Ascending aorta (tissue), 2 donors: ENCODE data around the gene CERK. TPM values are rescaled to one million over a fixed set of nuclear protein-coding genes. Genes with fewer than 3 reads are reported as not detected.

Experiments
- DNase-seq, 2 donors: peaks; one replicate each; pipeline ENCODE4 v3.0.0-alpha.2; 2019; ENCODE audit warnings: low spot score in 2 of 2
- H3K27ac ChIP-seq, 2 donors: fragments of 200-600 bp; sonication (generic); one replicate each; pipeline ENCODE4 v1.5.1; 2016 to 2017; ENCODE audit warnings: mild to moderate bottlenecking in 1 of 2
- H3K27me3 ChIP-seq: fragments of 200-600 bp; sonication (generic); one replicate; pipeline ENCODE4 v1.5.1; 2017
- H3K36me3 ChIP-seq, 2 donors: fragments of 200-600 bp; sonication (generic); one replicate each; pipeline ENCODE4 v1.5.1; 2016
- H3K4me1 ChIP-seq, 2 donors: fragments of 200-600 bp; sonication (generic); one replicate each; pipeline ENCODE4 v1.5.1; 2016 to 2017; ENCODE audit warnings: mild to moderate bottlenecking in 1 of 2
- H3K4me3 ChIP-seq, 2 donors: fragments of 200-600 bp; sonication (generic); one replicate each; pipeline ENCODE4 v1.5.1; 2016 to 2017; ENCODE audit warnings: mild to moderate bottlenecking in 1 of 2
- H3K9me3 ChIP-seq, 2 donors: fragments of 200-600 bp; sonication (generic); one replicate each; pipeline ENCODE4 v1.5.1; 2016
- intact Hi-C: fragments of 100-400 bp; cut with DNase I; formaldehyde crosslinking; loops from one replicate; pipeline ENCODE4 v1.15.1; 2023
- total RNA-seq: library from RNA; depleted of rRNA; stranded (reverse); fragments of >200 nt; gene quantifications from one replicate; pipeline ENCODE4 v1.1.0, GENCODE V29; 2016
- TF ChIP-seq, protein P1 (sequence below), 3 experiments: fragments of 200-600 bp in 2 of 3; fragments of 450-650 bp in 1 of 3; sonication (generic) in 2 of 3; IDR thresholded peaks; one replicate each; pipeline ENCODE4 v1.5.1; 2016 to 2019; ENCODE audit warnings: antibody characterized with exemption in 3 of 3, mild to moderate bottlenecking in 1 of 3, moderate library complexity in 1 of 3

CERK gene
- total RNA-seq, 1 donor from 2014 or later = 27.5 TPM

DNA sequence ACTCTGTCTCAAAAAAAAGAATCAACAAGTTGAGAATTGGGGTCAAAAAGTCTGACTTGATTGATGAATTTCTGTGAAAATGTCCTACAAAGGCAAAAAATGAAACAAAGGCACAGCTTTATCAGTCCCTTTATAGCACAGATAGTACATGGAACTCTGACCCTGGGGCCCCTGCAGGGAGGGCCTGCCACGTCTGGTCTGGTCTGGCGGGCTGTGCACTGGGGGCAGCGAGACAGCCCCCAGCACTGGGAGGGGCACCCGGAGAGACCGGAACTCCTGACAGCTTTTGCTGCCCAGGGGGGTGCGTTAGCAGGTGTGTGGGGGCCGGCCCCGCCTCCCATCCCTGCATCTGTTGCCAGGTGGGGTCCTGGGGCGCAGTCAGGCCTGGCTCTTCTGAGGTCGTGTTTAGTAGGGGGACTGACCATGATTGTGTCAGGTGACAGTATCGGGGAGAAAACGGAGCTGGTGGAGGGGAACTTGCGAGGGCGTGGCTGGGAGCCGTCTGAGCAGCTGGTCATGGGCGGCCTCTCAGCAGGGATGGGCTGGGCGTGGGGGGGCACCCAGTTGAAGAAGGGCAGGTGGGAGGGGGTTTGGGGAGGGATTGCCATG lies 66.1 kb downstream of the CERK start:
- TF ChIP-seq, protein P1, sequence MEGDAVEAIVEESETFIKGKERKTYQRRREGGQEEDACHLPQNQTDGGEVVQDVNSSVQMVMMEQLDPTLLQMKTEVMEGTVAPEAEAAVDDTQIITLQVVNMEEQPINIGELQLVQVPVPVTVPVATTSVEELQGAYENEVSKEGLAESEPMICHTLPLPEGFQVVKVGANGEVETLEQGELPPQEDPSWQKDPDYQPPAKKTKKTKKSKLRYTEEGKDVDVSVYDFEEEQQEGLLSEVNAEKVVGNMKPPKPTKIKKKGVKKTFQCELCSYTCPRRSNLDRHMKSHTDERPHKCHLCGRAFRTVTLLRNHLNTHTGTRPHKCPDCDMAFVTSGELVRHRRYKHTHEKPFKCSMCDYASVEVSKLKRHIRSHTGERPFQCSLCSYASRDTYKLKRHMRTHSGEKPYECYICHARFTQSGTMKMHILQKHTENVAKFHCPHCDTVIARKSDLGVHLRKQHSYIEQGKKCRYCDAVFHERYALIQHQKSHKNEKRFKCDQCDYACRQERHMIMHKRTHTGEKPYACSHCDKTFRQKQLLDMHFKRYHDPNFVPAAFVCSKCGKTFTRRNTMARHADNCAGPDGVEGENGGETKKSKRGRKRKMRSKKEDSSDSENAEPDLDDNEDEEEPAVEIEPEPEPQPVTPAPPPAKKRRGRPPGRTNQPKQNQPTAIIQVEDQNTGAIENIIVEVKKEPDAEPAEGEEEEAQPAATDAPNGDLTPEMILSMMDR (IDR thresholded peaks at IDR 0.05) = no peak
- Histone ChIP-seq H3K9me3 (no peaks in the 10 kb centered on the region), H3K27ac (no peak overlapping the region), H3K4me3 (no peak overlapping the region), H3K4me1 (no peaks in the 10 kb centered on the region), H3K27me3 (no peaks in the 10 kb centered on the region), H3K36me3 (peaks cover 15 to 33% of the 10 kb centered on the region in 2 donors)
- DNase-seq = no peak
- intact Hi-C loops = no loop called here

DNA sequence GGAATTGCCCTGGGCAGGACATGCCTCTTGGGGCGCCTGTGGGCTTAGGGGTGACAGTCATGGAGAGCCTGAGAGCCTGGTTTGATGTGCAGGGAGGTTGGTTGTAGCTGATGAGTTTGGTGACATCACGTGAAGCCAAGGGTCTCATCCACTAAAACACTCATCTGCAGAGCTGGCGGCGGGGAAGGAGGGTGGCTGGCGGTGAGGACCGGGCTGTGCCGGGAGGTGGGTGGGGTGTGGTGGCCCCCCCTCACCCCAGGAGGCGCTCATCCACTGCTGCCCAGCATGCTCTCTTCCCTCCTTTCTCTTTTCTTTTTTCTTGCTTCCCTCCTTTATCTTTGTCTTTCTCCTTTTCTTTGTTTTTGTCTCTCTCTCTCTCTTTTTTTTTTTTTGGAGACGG lies 68.9 kb downstream of the CERK start:
- H3K9me3 ChIP-seq = no peaks in the 10 kb centered on the region
- intact Hi-C loops = no loop called here
- no peak overlapping the region for H3K27ac ChIP-seq
- no peaks in the 10 kb centered on the region for H3K27me3 ChIP-seq
- H3K36me3 ChIP-seq = peaks cover 20 to 44% of the 10 kb centered on the region in 2 donors
- H3K4me1 ChIP-seq = no peaks in the 10 kb centered on the region
- H3K4me3 ChIP-seq = no peak overlapping the region
- TF ChIP-seq, protein P1 (IDR thresholded peaks at IDR 0.05) = no peak
- no peak for DNase-seq

DNA sequence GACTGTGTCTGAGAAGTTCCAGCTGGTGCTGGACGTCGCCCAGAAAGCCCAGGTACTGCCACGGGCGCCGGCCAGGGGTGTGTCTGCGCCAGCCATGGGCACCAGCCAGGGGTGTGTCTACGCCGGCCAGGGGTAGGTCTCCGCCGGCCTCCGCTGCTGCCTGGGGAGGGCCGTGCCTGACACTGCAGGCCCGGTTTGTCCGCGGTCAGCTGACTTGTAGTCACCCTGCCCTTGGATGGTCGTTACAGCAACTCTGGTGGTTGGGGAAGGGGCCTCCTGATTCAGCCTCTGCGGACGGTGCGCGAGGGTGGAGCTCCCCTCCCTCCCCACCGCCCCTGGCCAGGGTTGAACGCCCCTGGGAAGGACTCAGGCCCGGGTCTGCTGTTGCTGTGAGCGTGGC lies 69.9 kb downstream of the CERK start:
- intact Hi-C loops = no loop called here
- no peak for DNase-seq
- no peak overlapping the region for H3K4me3 ChIP-seq
- H3K27me3 ChIP-seq = no peaks in the 10 kb centered on the region
- H3K4me1 ChIP-seq = no peaks in the 10 kb centered on the region
- TF ChIP-seq, protein P1 (IDR thresholded peaks at IDR 0.05) = no peak
- H3K27ac ChIP-seq = no peak overlapping the region
- H3K9me3 ChIP-seq = no peaks in the 10 kb centered on the region
- H3K36me3 ChIP-seq = peaks cover 25 to 40% of the 10 kb centered on the region in 2 donors

DNA sequence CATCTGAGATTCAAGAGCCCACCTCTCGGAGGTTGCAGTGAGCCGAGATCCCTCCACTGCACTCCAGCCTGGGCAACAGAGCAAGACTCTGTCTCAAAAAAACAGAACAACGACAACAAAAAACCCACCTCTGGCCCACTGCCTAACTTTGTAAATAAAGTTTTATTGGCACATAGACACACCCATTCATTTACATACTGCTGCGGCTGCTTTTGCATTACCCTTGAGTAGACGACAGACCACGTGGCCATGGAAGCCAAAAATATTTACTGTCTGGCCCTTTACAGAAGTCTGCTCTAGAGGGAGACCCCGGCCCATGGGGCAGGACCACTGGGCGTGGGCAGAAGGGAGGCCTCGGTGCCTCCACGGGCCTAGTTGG lies 70.8 kb downstream of the CERK start:
- TF ChIP-seq, protein P1 (IDR thresholded peaks at IDR 0.05) = no peak
- H3K36me3 ChIP-seq = peaks cover 25 to 36% of the 10 kb centered on the region in 2 donors
- no peak overlapping the region for H3K27ac ChIP-seq
- intact Hi-C loops = no loop called here
- H3K9me3 ChIP-seq = no peaks in the 10 kb centered on the region
- DNase-seq = no peak
- no peaks in the 10 kb centered on the region for H3K27me3 ChIP-seq
- H3K4me3 ChIP-seq = no peak overlapping the region
- no peaks in the 10 kb centered on the region for H3K4me1 ChIP-seq

DNA sequence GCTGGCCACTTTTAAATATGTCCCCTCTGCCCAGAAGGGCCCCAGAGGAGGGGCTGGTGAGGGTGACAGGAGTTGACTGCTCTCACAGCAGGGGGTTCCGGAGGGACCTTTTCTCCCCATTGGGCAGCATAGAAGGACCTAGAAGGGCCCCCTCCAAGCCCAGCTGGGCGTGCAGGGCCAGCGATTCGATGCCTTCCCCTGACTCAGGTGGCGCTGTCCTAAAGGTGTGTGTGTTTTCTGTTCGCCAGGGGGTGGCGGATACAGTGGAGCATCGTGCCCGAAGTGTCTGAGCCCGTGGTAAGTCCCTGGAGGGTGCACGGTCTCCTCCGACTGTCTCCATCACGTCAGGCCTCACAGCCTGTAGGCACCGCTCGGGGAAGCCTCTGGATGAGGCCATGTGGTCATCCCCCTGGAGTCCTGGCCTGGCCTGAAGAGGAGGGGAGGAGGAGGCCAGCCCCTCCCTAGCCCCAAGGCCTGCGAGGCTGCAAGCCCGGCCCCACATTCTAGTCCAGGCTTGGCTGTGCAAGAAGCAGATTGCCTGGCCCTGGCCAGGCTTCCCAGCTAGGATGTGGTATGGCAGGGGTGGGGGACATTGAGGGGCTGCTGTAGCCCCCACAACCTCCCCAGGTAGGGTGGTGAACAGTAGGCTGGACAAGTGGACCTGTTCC lies 71.3 kb downstream of the CERK start:
- intact Hi-C loops = no loop called here
- H3K4me3 ChIP-seq = no peak overlapping the region
- no peak for DNase-seq
- TF ChIP-seq, protein P1 (IDR thresholded peaks at IDR 0.05) = no peak
- no peaks in the 10 kb centered on the region for H3K4me1 ChIP-seq
- H3K36me3 ChIP-seq = peaks cover 25 to 36% of the 10 kb centered on the region in 2 donors
- no peaks in the 10 kb centered on the region for H3K27me3 ChIP-seq
- H3K27ac ChIP-seq = no peak overlapping the region
- H3K9me3 ChIP-seq = no peaks in the 10 kb centered on the region
